Astrocyte (in vitro differentiated cells and primary cell): ENCODE results near the gene MRPL55. TPM values are rescaled to one million over a fixed set of nuclear protein-coding genes. Genes with fewer than 3 reads are reported as not detected.

Source experiments
- DNase-seq: peaks from one replicate; pipeline ENCODE4 v3.0.0-alpha.2; 2010; ENCODE audit warnings: low read depth
- FAIRE-seq: peaks from 2 replicates; lab custom pipeline; 2011; peaks lifted over from hg19 to GRCh38; lab: Jason Lieb, UNC
- H2AFZ ChIP-seq: 2 replicates; pipeline ENCODE4 v1.6.0; 2012; ENCODE audit warnings: low read depth, low read length, inconsistent platforms
- H3K27ac ChIP-seq: 2 replicates; pipeline ENCODE4 v1.5.1; 2011; ENCODE audit warnings: low read depth, low read length, inconsistent platforms
- H3K27me3 ChIP-seq: 2 replicates; pipeline ENCODE4 v1.6.0; 2011; ENCODE audit warnings: low read length, inconsistent platforms; ENCODE audit not compliant: insufficient read depth
- H3K36me3 ChIP-seq: 2 replicates; pipeline ENCODE4 v1.5.1; 2011; ENCODE audit warnings: low read length, inconsistent platforms; ENCODE audit not compliant: insufficient read depth
- H3K4me1 ChIP-seq: 2 replicates; pipeline ENCODE4 v1.5.1; 2011; ENCODE audit warnings: low read length, inconsistent platforms; ENCODE audit not compliant: insufficient read depth
- H3K4me2 ChIP-seq: 2 replicates; pipeline ENCODE4 v1.6.0; 2012; ENCODE audit warnings: low read length, inconsistent platforms
- H3K4me3 ChIP-seq: 2 replicates; pipeline ENCODE4 v1.5.1; 2011; ENCODE audit warnings: low read depth, mild to moderate bottlenecking, low read length, inconsistent platforms; ENCODE audit not compliant: insufficient read depth
- H3K79me2 ChIP-seq: 2 replicates; pipeline ENCODE4 v1.6.0; 2012; ENCODE audit warnings: mild to moderate bottlenecking, low read length, inconsistent platforms; ENCODE audit not compliant: insufficient read depth
- H3K9ac ChIP-seq: 2 replicates; pipeline ENCODE4 v1.6.0; 2012; ENCODE audit warnings: mild to moderate bottlenecking, low read length, inconsistent platforms
- H3K9me3 ChIP-seq: 2 replicates; pipeline ENCODE4 v1.5.1; 2012; ENCODE audit warnings: low read depth, mild to moderate bottlenecking, low read length, inconsistent platforms; ENCODE audit not compliant: insufficient read depth
- H4K20me1 ChIP-seq: 2 replicates; pipeline ENCODE4 v1.6.0; 2012; ENCODE audit warnings: low read length, inconsistent platforms; ENCODE audit not compliant: insufficient read depth
- H3K27ac Mint-ChIP-seq: one replicate; pipeline ENCODE4 v1.8.0; 2021; ENCODE audit warnings: mild to moderate bottlenecking, mixed read lengths; ENCODE audit not compliant: unreplicated experiment
- H3K27me3 Mint-ChIP-seq: one replicate; pipeline ENCODE4 v1.8.0; 2021; ENCODE audit warnings: low read depth, mixed read lengths; ENCODE audit not compliant: unreplicated experiment
- H3K36me3 Mint-ChIP-seq: one replicate; pipeline ENCODE4 v1.8.0; 2021; ENCODE audit warnings: low read depth, mixed read lengths; ENCODE audit not compliant: unreplicated experiment
- H3K4me1 Mint-ChIP-seq: one replicate; pipeline ENCODE4 v1.8.0; 2021; ENCODE audit warnings: low read depth, mixed read lengths; ENCODE audit not compliant: unreplicated experiment
- H3K4me3 Mint-ChIP-seq: one replicate; pipeline ENCODE4 v1.8.0; 2021; ENCODE audit warnings: mild to moderate bottlenecking, moderate library complexity, mixed read lengths; ENCODE audit not compliant: unreplicated experiment
- H3K9me3 Mint-ChIP-seq: one replicate; pipeline ENCODE4 v1.8.0; 2021; ENCODE audit warnings: mild to moderate bottlenecking, mixed read lengths; ENCODE audit not compliant: unreplicated experiment
- EZH2 ChIP-seq: IDR thresholded peaks from 2 replicates; pipeline ENCODE4 v1.6.1; 2012; ENCODE audit warnings: mild to moderate bottlenecking, low read length, inconsistent platforms; ENCODE audit not compliant: insufficient read depth
- total RNA-seq: library from RNA; stranded (reverse); gene quantifications from 2 replicates; pipeline ENCODE4 v1.2.1, GENCODE V29; 2021
- TF ChIP-seq, protein P1 (sequence below): IDR thresholded peaks from 2 replicates; pipeline ENCODE4 v1.5.1; 2011; ENCODE audit warnings: low read depth, mild to moderate bottlenecking, inconsistent platforms, low read length, moderate library complexity; ENCODE audit not compliant: insufficient read depth

The MRPL55 gene
- total RNA-seq, 1 donor from 2014 or later, result 50.8 TPM

DNA sequence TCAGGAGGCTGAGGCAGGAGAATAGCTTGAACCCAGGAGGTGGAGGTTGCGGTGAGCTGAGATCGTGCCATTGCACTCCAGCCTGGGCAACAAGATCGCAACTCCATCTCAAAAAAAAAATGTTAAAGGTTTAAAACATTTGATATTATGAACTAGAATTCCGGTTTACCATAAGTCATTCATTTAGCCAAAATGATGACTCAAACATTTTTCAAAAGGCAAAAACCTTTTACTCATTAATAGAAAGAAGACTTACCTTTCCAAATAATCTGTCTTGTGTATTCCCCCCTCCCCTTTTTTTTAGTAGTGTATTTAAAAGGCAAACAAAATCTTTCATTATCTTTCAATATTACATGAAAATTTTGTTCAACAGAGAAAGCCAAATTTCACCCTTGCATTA, 8.2 kb upstream of the MRPL55 start:
- Mint-ChIP-seq H3K4me1 (no peaks in the 10 kb centered on the region), H3K27ac (no peak overlapping the region), H3K27me3 (peaks cover 6% of the 10 kb centered on the region), H3K4me3 (no peak overlapping the region), H3K9me3 (peaks cover 6% of the 10 kb centered on the region), H3K36me3 (no peaks in the 10 kb centered on the region)
- no peak overlapping the region for H3K4me2 ChIP-seq
- no peaks in the 10 kb centered on the region for H3K79me2 ChIP-seq
- H3K4me1 ChIP-seq, result no peaks in the 10 kb centered on the region
- DNase-seq (no peak), FAIRE-seq (no peak)
- H3K9ac ChIP-seq, result no peak overlapping the region
- H3K36me3 ChIP-seq, result no peaks in the 10 kb centered on the region
- no peak overlapping the region for H3K27ac ChIP-seq
- H2AFZ ChIP-seq, result no peak overlapping the region
- no peaks in the 10 kb centered on the region for H3K9me3 ChIP-seq
- no peaks in the 10 kb centered on the region for H3K27me3 ChIP-seq
- TF ChIP-seq, protein P1, sequence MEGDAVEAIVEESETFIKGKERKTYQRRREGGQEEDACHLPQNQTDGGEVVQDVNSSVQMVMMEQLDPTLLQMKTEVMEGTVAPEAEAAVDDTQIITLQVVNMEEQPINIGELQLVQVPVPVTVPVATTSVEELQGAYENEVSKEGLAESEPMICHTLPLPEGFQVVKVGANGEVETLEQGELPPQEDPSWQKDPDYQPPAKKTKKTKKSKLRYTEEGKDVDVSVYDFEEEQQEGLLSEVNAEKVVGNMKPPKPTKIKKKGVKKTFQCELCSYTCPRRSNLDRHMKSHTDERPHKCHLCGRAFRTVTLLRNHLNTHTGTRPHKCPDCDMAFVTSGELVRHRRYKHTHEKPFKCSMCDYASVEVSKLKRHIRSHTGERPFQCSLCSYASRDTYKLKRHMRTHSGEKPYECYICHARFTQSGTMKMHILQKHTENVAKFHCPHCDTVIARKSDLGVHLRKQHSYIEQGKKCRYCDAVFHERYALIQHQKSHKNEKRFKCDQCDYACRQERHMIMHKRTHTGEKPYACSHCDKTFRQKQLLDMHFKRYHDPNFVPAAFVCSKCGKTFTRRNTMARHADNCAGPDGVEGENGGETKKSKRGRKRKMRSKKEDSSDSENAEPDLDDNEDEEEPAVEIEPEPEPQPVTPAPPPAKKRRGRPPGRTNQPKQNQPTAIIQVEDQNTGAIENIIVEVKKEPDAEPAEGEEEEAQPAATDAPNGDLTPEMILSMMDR, result no peak
- no peak for TF ChIP-seq EZH2
- H4K20me1 ChIP-seq, result no peaks in the 10 kb centered on the region
- no peak overlapping the region for H3K4me3 ChIP-seq

DNA sequence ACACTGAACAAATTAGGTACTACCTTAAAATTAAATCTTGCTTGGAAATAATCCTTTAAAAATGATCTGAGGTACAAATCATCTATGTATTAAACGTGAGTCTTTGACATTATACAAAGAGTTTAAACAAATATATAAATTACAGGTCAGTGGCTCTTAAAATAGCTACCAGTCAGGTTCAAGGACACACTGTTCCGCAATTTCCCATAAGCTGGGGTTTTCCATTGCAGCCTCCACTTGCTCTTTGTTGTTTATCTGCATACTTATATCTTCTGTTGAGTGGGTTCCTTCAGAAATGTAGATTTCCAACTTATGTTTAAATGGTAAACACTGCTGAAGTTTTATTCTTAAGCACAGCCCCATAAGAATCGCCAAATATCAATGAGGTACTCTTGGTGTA, 5.7 kb upstream of the MRPL55 start:
- Mint-ChIP-seq H3K9me3 (peaks cover 6% of the 10 kb centered on the region), H3K36me3 (no peaks in the 10 kb centered on the region), H3K27ac (no peak overlapping the region), H3K27me3 (no peaks in the 10 kb centered on the region), H3K4me1 (no peaks in the 10 kb centered on the region), H3K4me3 (no peak overlapping the region)
- Histone ChIP-seq H3K36me3 (no peaks in the 10 kb centered on the region), H3K4me3 (no peak overlapping the region), H3K27me3 (no peaks in the 10 kb centered on the region), H3K9ac (no peak overlapping the region), H2AFZ (no peak overlapping the region), H3K4me2 (no peak overlapping the region), H3K4me1 (peaks cover 4% of the 10 kb centered on the region), H3K79me2 (no peaks in the 10 kb centered on the region), H3K27ac (no peak overlapping the region), H3K9me3 (no peaks in the 10 kb centered on the region), H4K20me1 (no peaks in the 10 kb centered on the region)
- no peak for FAIRE-seq
- DNase-seq, result no peak
- TF ChIP-seq, protein P1, result no peak
- TF ChIP-seq EZH2, result no peak

DNA sequence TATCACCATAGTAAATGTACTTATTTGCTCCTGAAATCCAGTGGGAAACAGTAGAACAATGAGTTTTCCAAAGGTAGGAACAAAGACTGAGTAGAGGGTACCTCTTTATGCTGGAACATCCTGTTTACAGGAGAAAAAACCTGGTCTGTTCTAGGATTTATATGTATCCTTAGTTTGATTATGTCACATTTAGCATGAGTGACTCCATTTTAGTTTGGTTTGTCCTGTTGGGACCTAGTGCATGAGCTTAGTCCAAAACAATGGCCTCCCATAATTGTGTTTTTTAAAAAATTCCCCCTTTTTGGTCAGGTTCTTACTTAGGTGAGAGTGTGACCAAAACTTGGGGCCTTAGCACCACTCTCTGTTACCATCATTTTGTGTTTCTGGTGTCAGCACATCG, 3.5 kb upstream of the MRPL55 start:
- no peak for TF ChIP-seq EZH2
- TF ChIP-seq, protein P1, result no peak
- no peaks in the 10 kb centered on the region for H4K20me1 ChIP-seq
- no peak overlapping the region for H3K4me3 ChIP-seq
- H3K27ac ChIP-seq, result no peak overlapping the region
- no peak for FAIRE-seq
- no peaks in the 10 kb centered on the region for H3K27me3 ChIP-seq
- peaks cover 10% of the 10 kb centered on the region for H3K4me1 ChIP-seq
- Mint-ChIP-seq H3K36me3 (no peaks in the 10 kb centered on the region), H3K4me1 (peaks cover 4% of the 10 kb centered on the region), H3K27me3 (no peaks in the 10 kb centered on the region), H3K9me3 (peaks cover 2% of the 10 kb centered on the region), H3K27ac (no peak overlapping the region), H3K4me3 (no peak overlapping the region)
- H3K79me2 ChIP-seq, result peaks cover 15% of the 10 kb centered on the region
- no peak overlapping the region for H3K4me2 ChIP-seq
- no peak overlapping the region for H3K9ac ChIP-seq
- no peak for DNase-seq
- no peak overlapping the region for H2AFZ ChIP-seq
- H3K9me3 ChIP-seq, result no peaks in the 10 kb centered on the region
- H3K36me3 ChIP-seq, result no peaks in the 10 kb centered on the region
